Endodermal cell (in vitro differentiated cells): ENCODE results near the gene BTG4. TPM values are rescaled to one million over a fixed set of nuclear protein-coding genes. Genes with fewer than 3 reads are reported as not detected.

Experiments used
- DNase-seq: peaks from one replicate; pipeline ENCODE4 v3.0.0-alpha.2; 2017
- H3K27ac ChIP-seq: 2 replicates; pipeline ENCODE4 v1.5.1; 2013; ENCODE audit warnings: mild to moderate bottlenecking, low read depth, low read length, moderate library complexity
- H3K27me3 ChIP-seq: 2 replicates; pipeline ENCODE4 v1.6.1; 2013; ENCODE audit warnings: mild to moderate bottlenecking, low read length, moderate library complexity; ENCODE audit not compliant: insufficient read depth, control insufficient read depth, poor library complexity, severe bottlenecking
- H3K36me3 ChIP-seq: 2 replicates; pipeline ENCODE4 v1.7.0; 2013; ENCODE audit warnings: mild to moderate bottlenecking, low read length, moderate library complexity; ENCODE audit not compliant: control insufficient read depth, insufficient read depth
- H3K4me1 ChIP-seq: one replicate; pipeline ENCODE4 v1.7.0; 2013; ENCODE audit warnings: low read length; ENCODE audit not compliant: control insufficient read depth, insufficient read depth
- H3K4me3 ChIP-seq: 2 replicates; pipeline ENCODE4 v1.5.1; 2013; ENCODE audit warnings: mild to moderate bottlenecking, low read length, moderate library complexity
- H3K9ac ChIP-seq: 2 replicates; pipeline ENCODE4 v1.6.1; 2013; ENCODE audit warnings: mild to moderate bottlenecking, low read length, moderate library complexity; ENCODE audit not compliant: poor library complexity, severe bottlenecking; ENCODE audit errors: extremely low read depth
- H3K9me3 ChIP-seq: 2 replicates; pipeline ENCODE4 v1.6.1; 2013; ENCODE audit warnings: mild to moderate bottlenecking, low read length, moderate library complexity; ENCODE audit not compliant: control insufficient read depth
- H3K27ac Mint-ChIP-seq: 2 replicates; pipeline ENCODE4 v1.8.0; 2020; ENCODE audit warnings: mixed read lengths
- H3K27me3 Mint-ChIP-seq: 2 replicates; pipeline ENCODE4 v1.8.0; 2021; ENCODE audit warnings: mild to moderate bottlenecking, mixed read lengths; ENCODE audit not compliant: insufficient read depth
- H3K36me3 Mint-ChIP-seq: 2 replicates; pipeline ENCODE4 v1.8.0; 2020; ENCODE audit warnings: low read depth, mixed read lengths
- H3K4me1 Mint-ChIP-seq: 2 replicates; pipeline ENCODE4 v1.8.0; 2020; ENCODE audit warnings: mixed read lengths
- H3K4me3 Mint-ChIP-seq: 2 replicates; pipeline ENCODE4 v1.8.0; 2020; ENCODE audit warnings: mild to moderate bottlenecking, moderate library complexity, mixed read lengths
- H3K9me3 Mint-ChIP-seq: 2 replicates; pipeline ENCODE4 v1.8.0; 2020; ENCODE audit warnings: mild to moderate bottlenecking, mixed read lengths
- CTCF ChIP-seq: fragments of 200-600 bp; sonication (generic); conservative IDR thresholded peaks from 2 replicates; pipeline ENCODE4 v1.5.0; 2021; ENCODE audit warnings: antibody characterized with exemption, mild to moderate bottlenecking
- WGBS, 2 experiments: methylation state at CpG; one replicate each; pipeline versions ENCODE4 v1.1.5 to v1.1.7; 2013; ENCODE audit warnings: missing lambda C conversion rate in 2 of 2, mixed read lengths in 1 of 2; ENCODE audit not compliant: insufficient coverage in 1 of 2, insufficient read length in 1 of 2; 5-methylcytosine and 5-hydroxymethylcytosine counted together
- total RNA-seq, 2 donors: library from RNA; stranded (reverse); fragmentation: NEBNext Ultra II Directional in 1 of 2; extraction: Animal tissue kit (Norgen Biotek cat#: 25700) in 1 of 2; gene quantifications; 2 replicates in 1 of 2; 3 replicates in 1 of 2; pipeline ENCODE4 v1.2.1, GENCODE V29; 2021

BTG4 gene
- total RNA-seq, 2 donors from 2014 or later, result not detected

GRCh38 chr11:111528557-111528956, 16.4 kb upstream of the BTG4 start:
- Mint-ChIP-seq H3K36me3 (no peaks in the 10 kb centered on the region), H3K4me3 (no peak overlapping the region), H3K9me3 (no peaks in the 10 kb centered on the region), H3K4me1 (no peaks in the 10 kb centered on the region), H3K27ac (no peak overlapping the region), H3K27me3 (peaks cover 7% of the 10 kb centered on the region)
- no peak for DNase-seq
- Histone ChIP-seq H3K4me1 (no peaks in the 10 kb centered on the region), H3K27me3 (peaks cover 7% of the 10 kb centered on the region), H3K27ac (no peak overlapping the region), H3K9me3 (no peaks in the 10 kb centered on the region), H3K36me3 (no peaks in the 10 kb centered on the region), H3K4me3 (no peak overlapping the region), H3K9ac (no peak overlapping the region)
- peak; percentile 37 for TF ChIP-seq CTCF
- WGBS, 2 experiments, result 88% methylated on average over 1 of the region's 1 CpG; no CpG with 5 or more reads in 1 of the 2 experiments

GRCh38 chr11:111527279-111527678, 15.1 kb upstream of the BTG4 start:
- H3K9me3 Mint-ChIP-seq, result no peaks in the 10 kb centered on the region
- H3K4me3 ChIP-seq, result no peak overlapping the region
- H3K27me3 Mint-ChIP-seq, result peaks cover 11% of the 10 kb centered on the region
- no peaks in the 10 kb centered on the region for H3K36me3 Mint-ChIP-seq
- peaks cover 11% of the 10 kb centered on the region for H3K27me3 ChIP-seq
- no peaks in the 10 kb centered on the region for H3K4me1 ChIP-seq
- no peak overlapping the region for H3K27ac Mint-ChIP-seq
- no peak overlapping the region for H3K4me3 Mint-ChIP-seq
- no peak overlapping the region for H3K9ac ChIP-seq
- no peak for TF ChIP-seq CTCF
- no peak for DNase-seq
- no peaks in the 10 kb centered on the region for H3K36me3 ChIP-seq
- H3K27ac ChIP-seq, result no peak overlapping the region
- H3K9me3 ChIP-seq, result no peaks in the 10 kb centered on the region
- no CpG with 5 or more reads among the region's 1 CpG for WGBS, 2 experiments
- no peaks in the 10 kb centered on the region for H3K4me1 Mint-ChIP-seq

GRCh38 chr11:111526501-111526900, 14.3 kb upstream of the BTG4 start:
- WGBS, 2 experiments, result 93 to 100% methylated on average over 1 of the region's 1 CpG
- Histone ChIP-seq H3K9me3 (no peaks in the 10 kb centered on the region), H3K36me3 (no peaks in the 10 kb centered on the region), H3K4me3 (no peak overlapping the region), H3K27me3 (peaks cover 11% of the 10 kb centered on the region), H3K27ac (no peak overlapping the region), H3K9ac (no peak overlapping the region), H3K4me1 (no peaks in the 10 kb centered on the region)
- Mint-ChIP-seq H3K9me3 (no peaks in the 10 kb centered on the region), H3K27ac (no peak overlapping the region), H3K27me3 (peaks cover 10% of the 10 kb centered on the region), H3K36me3 (no peaks in the 10 kb centered on the region), H3K4me3 (no peak overlapping the region), H3K4me1 (no peaks in the 10 kb centered on the region)
- DNase-seq, result no peak
- no peak for TF ChIP-seq CTCF
